ENCODE results near the gene ANO6.

The ANO6 gene

GRCh38 chr12:45475594-45475993 is 259.7 kb downstream of the ANO6 start:
- DNase-seq, result no peak

DNA sequence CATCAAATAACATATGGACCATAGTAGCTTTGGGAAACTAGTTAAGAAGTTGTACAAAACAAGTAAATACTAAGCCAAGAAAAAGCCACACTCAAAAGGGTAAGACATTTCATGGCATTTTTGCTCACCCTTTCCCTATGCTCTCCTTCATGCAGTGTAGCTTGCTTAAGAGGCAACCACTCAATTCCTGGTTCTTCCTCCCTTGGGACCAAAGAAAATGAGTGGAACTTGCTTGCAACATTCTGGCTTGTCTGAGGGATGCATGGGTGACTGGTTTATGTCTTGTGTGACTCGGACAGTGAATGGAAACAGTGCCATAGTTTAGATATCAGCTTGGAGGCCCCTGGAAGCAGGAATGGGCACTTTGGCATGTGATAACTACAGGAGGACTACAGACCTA is 261.6 kb downstream of the ANO6 start:
- DNase-seq, result no peak

DNA sequence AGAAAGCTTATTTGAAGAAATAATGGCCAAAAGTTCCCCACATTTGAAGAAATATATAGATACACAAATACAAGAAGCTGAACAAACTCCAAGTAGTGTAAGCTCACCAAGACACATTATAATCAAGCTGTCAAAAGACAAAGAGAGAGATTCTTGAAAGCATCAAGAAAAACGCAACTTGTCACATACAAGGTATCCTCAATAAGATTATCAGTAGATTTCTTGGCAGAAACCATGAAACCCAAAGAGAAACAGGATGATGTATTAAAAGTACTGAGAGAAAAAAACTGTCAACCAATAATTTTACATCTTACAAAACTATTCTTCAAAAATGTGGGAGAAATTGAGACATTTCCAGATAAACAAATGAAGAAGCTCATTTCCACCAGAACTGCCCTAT is 263.0 kb downstream of the ANO6 start:
- no peak for DNase-seq

DNA sequence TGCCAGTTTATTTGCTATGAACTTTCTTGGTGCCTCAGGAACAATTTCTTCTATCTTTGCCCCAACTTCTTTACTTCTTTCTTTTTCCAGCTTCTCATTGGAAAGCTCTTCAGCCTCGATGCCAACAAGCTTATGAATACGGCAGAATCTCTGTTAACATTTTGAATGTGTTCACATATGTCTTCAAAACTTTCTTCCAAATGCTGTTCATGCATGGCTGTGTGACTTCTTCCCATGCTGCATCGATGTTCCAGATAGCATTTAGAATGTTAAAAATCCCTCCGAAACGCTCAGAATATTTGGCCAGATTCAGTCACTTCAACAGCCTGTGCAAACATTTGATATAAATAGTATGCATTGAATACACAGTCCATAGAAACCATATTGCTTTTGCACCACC is 265.9 kb downstream of the ANO6 start:
- no peak for DNase-seq

GRCh38 chr12:45483571-45483970 is 267.7 kb downstream of the ANO6 start:
- DNase-seq, result no peak
